ENCODE results near the gene THRA.

- TF ChIP-seq POLR2A (IDR thresholded peaks at IDR 0.05): no peak
- TF ChIP-seq CTCF (IDR thresholded peaks at IDR 0.05): no peak
Observed at GRCh38 chr17:40021451-40021971, 41.3 kb upstream of the THRA start.
